Lung (tissue), 12 donors: ENCODE measurements around the gene JAKMIP3. TPM values are rescaled to one million over a fixed set of nuclear protein-coding genes. Genes with fewer than 3 reads are reported as not detected.

Experiments used
- ATAC-seq: fragments of 200-7000 bp; cut with Tn5 transposase; one replicate; pipeline ENCODE4 v1.9.1; 2020; ENCODE audit warnings: moderate number of reproducible peaks; ENCODE audit not compliant: insufficient read depth, low FRiP score
- DNase-seq, 3 donors: peaks; one replicate each; pipeline ENCODE4 v3.0.0-alpha.2; 2013 to 2017
- H3K27ac ChIP-seq, 2 donors: one replicate each; pipeline ENCODE4 v1.5.1; 2013; ENCODE audit warnings: mild to moderate bottlenecking in 2 of 2, moderate library complexity in 2 of 2, control low read depth in 1 of 2, inconsistent platforms in 1 of 2, low read depth in 1 of 2, low read length in 1 of 2
- H3K27me3 ChIP-seq, 3 donors: one replicate each; pipeline ENCODE4 v1.5.1; 2013; ENCODE audit warnings: low read length in 2 of 3; ENCODE audit not compliant: control insufficient read depth in 3 of 3, insufficient read depth in 3 of 3
- H3K36me3 ChIP-seq, 4 donors: one replicate each; pipeline ENCODE4 v1.5.1; 2013; ENCODE audit warnings: low read length in 4 of 4, mild to moderate bottlenecking in 1 of 4, moderate library complexity in 1 of 4; ENCODE audit not compliant: control insufficient read depth in 4 of 4, insufficient read depth in 4 of 4
- H3K4me1 ChIP-seq, 5 donors: one replicate each; pipeline ENCODE4 v1.5.1; 2013; ENCODE audit warnings: low read length in 5 of 5, mild to moderate bottlenecking in 2 of 5, moderate library complexity in 1 of 5; ENCODE audit not compliant: control insufficient read depth in 5 of 5, insufficient read depth in 5 of 5
- H3K4me3 ChIP-seq: one replicate; pipeline ENCODE4 v1.5.1; 2013; ENCODE audit warnings: mild to moderate bottlenecking, control low read depth, moderate library complexity
- H3K9ac ChIP-seq, 2 donors: one replicate each; pipeline ENCODE4 v1.5.1; 2013; ENCODE audit warnings: low read length in 2 of 2, control low read depth in 1 of 2; ENCODE audit not compliant: insufficient read depth in 1 of 2
- H3K9me3 ChIP-seq, 4 donors: one replicate each; pipeline ENCODE4 v1.5.1; 2013; ENCODE audit warnings: low read length in 3 of 4, mild to moderate bottlenecking in 1 of 4, moderate library complexity in 1 of 4; ENCODE audit not compliant: control insufficient read depth in 4 of 4, insufficient read depth in 3 of 4
- CTCF ChIP-seq: IDR thresholded peaks from 2 replicates; pipeline ENCODE4 v1.5.1; 2012; ENCODE audit warnings: mild to moderate bottlenecking; ENCODE audit errors: control extremely low read depth, extremely low read depth
- WGBS, 2 donors: extraction: QIAGEN DNeasy Blood & Tissue Kit; methylation state at CpG; one replicate each; pipeline ENCODE4 v1.1.7; 2013; 5-methylcytosine and 5-hydroxymethylcytosine counted together
- polyA plus RNA-seq, 2 donors: library from polyadenylated mRNA; stranded (reverse); fragments of 200-250 nt; gene quantifications; one replicate each; pipeline ENCODE4 v1.2.1, GENCODE V29; 2013
- total RNA-seq, 2 donors: library from RNA; depleted of rRNA in 1 of 2; stranded (reverse); fragments of >200 nt in 1 of 2; gene quantifications; one replicate each; pipeline ENCODE4 v1.2.1, GENCODE V29; 2014 to 2021
- donor health status: control.
- donor health status: control.
- donor health status: Bipolar disorder and iron deficiency.
- donor health status: healthy.
- donor health status: DM: yes; HTN: yes; CAD: no.

The JAKMIP3 gene
- total and polyA plus RNA-seq, 4 donors: 0.14 to 0.34 (median 0.21) TPM

GRCh38 chr10:132102071-132102716 lies 36.4 kb downstream of the JAKMIP3 start:
- Histone ChIP-seq H3K27me3 (peaks cover 0 to 10% (median 2%) of the 10 kb centered on the region in 3 donors), H3K4me3 (no peak overlapping the region), H3K4me1 (no peaks in the 10 kb centered on the region), H3K27ac (no peak overlapping the region), H3K36me3 (no peaks in the 10 kb centered on the region), H3K9ac (no peak overlapping the region), H3K9me3 (peaks cover 0 to 2% (median 0%) of the 10 kb centered on the region in 4 donors)
- ATAC-seq (no peak), DNase-seq (peak in 1 of 3 donors; percentile 7)
- TF ChIP-seq CTCF: no peak
- 69 to 88% methylated on average over 23 of the region's 23 CpGs for WGBS, 2 donors

- Histone ChIP-seq H3K4me1 (no peaks in the 10 kb centered on the region), H3K9me3 (peaks cover 0 to 2% (median 0%) of the 10 kb centered on the region in 4 donors), H3K27ac (no peak overlapping the region), H3K36me3 (no peaks in the 10 kb centered on the region), H3K9ac (no peak overlapping the region), H3K4me3 (no peak overlapping the region), H3K27me3 (peaks cover 0 to 10% (median 2%) of the 10 kb centered on the region in 3 donors)
- no peak for DNase-seq
- WGBS, 2 donors: 70 to 88% methylated on average over 8 of the region's 8 CpGs
- no peak for TF ChIP-seq CTCF
- ATAC-seq: no peak
Observed at GRCh38 chr10:132102717-132103110, 37.0 kb downstream of the JAKMIP3 start.

GRCh38 chr10:132103116-132103910 lies 37.6 kb downstream of the JAKMIP3 start:
- Histone ChIP-seq H3K36me3 (no peaks in the 10 kb centered on the region), H3K9ac (no peak overlapping the region), H3K9me3 (peaks cover 0 to 2% (median 0%) of the 10 kb centered on the region in 4 donors), H3K4me1 (no peaks in the 10 kb centered on the region), H3K27ac (no peak overlapping the region), H3K4me3 (no peak overlapping the region), H3K27me3 (peaks cover 0 to 8% (median 2%) of the 10 kb centered on the region in 3 donors)
- no peak for DNase-seq
- no peak for TF ChIP-seq CTCF
- no peak for ATAC-seq
- WGBS, 2 donors: 60 to 79% methylated on average over 7 of the region's 7 CpGs
